Prostate gland (tissue), 2 donors: ENCODE data around the gene SCAPER. TPM values are rescaled to one million over a fixed set of nuclear protein-coding genes. Genes with fewer than 3 reads are reported as not detected.

Source experiments
- DNase-seq: peaks from one replicate; pipeline ENCODE4 v3.0.0-alpha.2; 2019; ENCODE audit warnings: low spot score
- H3K27ac ChIP-seq, 2 donors: fragments of 200-600 bp; sonication (generic); 2 replicates each; pipeline ENCODE4 v1.5.1; 2017 to 2019
- H3K27me3 ChIP-seq: fragments of 200-600 bp; sonication (generic); replicated peaks from 2 replicates; pipeline ENCODE4 v1.5.1; 2019; ENCODE audit not compliant: insufficient read depth
- H3K36me3 ChIP-seq, 2 donors: fragments of 200-600 bp; sonication (generic); 1 replicate in 1 of 2; 2 replicates in 1 of 2; pipeline versions ENCODE4 v1.5.1 to v1.8.1; 2017 to 2019
- H3K4me1 ChIP-seq: fragments of 200-600 bp; sonication (generic); replicated peaks from 2 replicates; pipeline ENCODE4 v1.5.1; 2019
- H3K4me3 ChIP-seq, 2 donors: fragments of 200-600 bp; sonication (generic); 2 replicates each; pipeline ENCODE4 v1.5.1; 2017 to 2019
- H3K9me3 ChIP-seq: fragments of 200-600 bp; sonication (generic); 2 replicates; pipeline ENCODE4 v1.5.1; 2017
- POLR2A ChIP-seq: fragments of 450-650 bp; IDR thresholded peaks from one replicate; pipeline ENCODE4 v1.6.1; 2016; ENCODE audit warnings: antibody characterized with exemption, mild to moderate bottlenecking
- POLR2AphosphoS5 ChIP-seq: sonication (generic); formaldehyde crosslinking; IDR thresholded peaks from one replicate; pipeline ENCODE4 v1.6.1; 2017; ENCODE audit warnings: antibody characterized with exemption
- WGBS: methylation state at CpG from one replicate; pipeline ENCODE4 v1.1.5; 2018; 5-methylcytosine and 5-hydroxymethylcytosine counted together
- intact Hi-C: fragments of 100-400 bp; cut with DNase I; formaldehyde crosslinking; loops from one replicate; pipeline ENCODE4 v1.14.2; 2022
- total RNA-seq, 2 donors: library from RNA; depleted of rRNA; stranded (reverse); fragments of >200 nt; gene quantifications; one replicate each; pipeline ENCODE4 v1.1.0, GENCODE V29; 2016
- TF ChIP-seq, protein P1 (sequence below), 4 experiments: fragments of 200-600 bp in 2 of 4; fragments of 450-650 bp in 2 of 4; sonication (generic) in 2 of 4; IDR thresholded peaks; 1 replicate in 3 of 4; 2 replicates in 1 of 4; pipeline ENCODE4 v1.5.1; 2016 to 2019; ENCODE audit warnings: antibody characterized with exemption in 4 of 4, mild to moderate bottlenecking in 2 of 4, moderate library complexity in 2 of 4

Gene SCAPER
- total RNA-seq, 2 donors from 2014 or later, result 19.1 to 38.9 TPM

DNA sequence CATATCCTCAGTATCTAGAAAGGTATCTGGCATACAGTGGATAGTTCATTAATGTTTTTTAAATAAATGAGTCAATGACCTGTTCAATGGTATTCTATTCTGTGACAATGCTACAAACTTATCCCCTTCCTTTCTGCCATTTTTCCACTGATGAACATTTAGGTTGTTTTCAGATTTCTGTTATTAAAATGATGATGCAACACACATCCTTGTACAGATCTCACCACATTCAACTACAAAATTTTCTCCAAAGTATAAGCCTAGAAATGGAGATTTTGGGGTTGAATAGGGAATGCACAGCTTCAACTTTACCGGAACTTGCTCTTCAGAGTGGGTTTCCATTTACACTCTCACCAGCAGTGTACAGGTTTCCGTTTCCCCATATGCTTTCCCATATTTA, 358.3 kb downstream of the SCAPER start:
- intact Hi-C loops, result no loop called here

DNA sequence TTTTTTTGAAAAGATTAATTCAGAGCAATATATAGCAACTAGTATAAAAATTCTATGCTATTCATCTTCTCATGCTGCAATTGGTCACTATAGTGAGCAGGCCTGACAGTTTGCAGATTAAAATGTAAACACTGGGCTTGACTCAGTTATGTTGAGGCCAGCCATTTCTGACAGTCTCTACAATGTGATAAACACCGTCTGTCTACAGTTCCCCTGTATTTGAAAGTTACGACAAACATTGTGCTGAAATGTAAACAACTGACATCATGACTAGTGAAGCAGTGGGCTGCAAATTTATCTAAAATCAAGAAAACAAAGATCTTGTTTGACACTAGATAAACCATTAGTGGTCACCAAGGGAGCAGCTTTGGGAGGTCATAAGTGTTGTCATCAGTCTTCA, 371.1 kb downstream of the SCAPER start:
- no peaks in the 10 kb centered on the region for H3K27me3 ChIP-seq
- WGBS, result 55% methylated on average over 2 of the region's 2 CpGs
- no peaks in the 10 kb centered on the region for H3K36me3 ChIP-seq
- intact Hi-C loops, result no loop called here
- H3K9me3 ChIP-seq, result no peaks in the 10 kb centered on the region
- H3K4me1 ChIP-seq, result no peaks in the 10 kb centered on the region
- no peak overlapping the region for H3K27ac ChIP-seq
- no peak overlapping the region for H3K4me3 ChIP-seq
- TF ChIP-seq POLR2AphosphoS5, result no peak
- TF ChIP-seq POLR2A, result no peak
- TF ChIP-seq, protein P1, sequence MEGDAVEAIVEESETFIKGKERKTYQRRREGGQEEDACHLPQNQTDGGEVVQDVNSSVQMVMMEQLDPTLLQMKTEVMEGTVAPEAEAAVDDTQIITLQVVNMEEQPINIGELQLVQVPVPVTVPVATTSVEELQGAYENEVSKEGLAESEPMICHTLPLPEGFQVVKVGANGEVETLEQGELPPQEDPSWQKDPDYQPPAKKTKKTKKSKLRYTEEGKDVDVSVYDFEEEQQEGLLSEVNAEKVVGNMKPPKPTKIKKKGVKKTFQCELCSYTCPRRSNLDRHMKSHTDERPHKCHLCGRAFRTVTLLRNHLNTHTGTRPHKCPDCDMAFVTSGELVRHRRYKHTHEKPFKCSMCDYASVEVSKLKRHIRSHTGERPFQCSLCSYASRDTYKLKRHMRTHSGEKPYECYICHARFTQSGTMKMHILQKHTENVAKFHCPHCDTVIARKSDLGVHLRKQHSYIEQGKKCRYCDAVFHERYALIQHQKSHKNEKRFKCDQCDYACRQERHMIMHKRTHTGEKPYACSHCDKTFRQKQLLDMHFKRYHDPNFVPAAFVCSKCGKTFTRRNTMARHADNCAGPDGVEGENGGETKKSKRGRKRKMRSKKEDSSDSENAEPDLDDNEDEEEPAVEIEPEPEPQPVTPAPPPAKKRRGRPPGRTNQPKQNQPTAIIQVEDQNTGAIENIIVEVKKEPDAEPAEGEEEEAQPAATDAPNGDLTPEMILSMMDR (IDR thresholded peaks at IDR 0.05), result no peak
- no peak for DNase-seq

More for the DNA sequence above, 358.3 kb downstream of the SCAPER start:
- DNase-seq, result no peak
- Histone ChIP-seq H3K4me3 (no peak overlapping the region), H3K36me3 (no peaks in the 10 kb centered on the region), H3K9me3 (no peaks in the 10 kb centered on the region), H3K27me3 (no peaks in the 10 kb centered on the region), H3K27ac (no peak overlapping the region), H3K4me1 (no peaks in the 10 kb centered on the region)
- 95% methylated on average over 2 of the region's 2 CpGs for WGBS
- TF ChIP-seq POLR2AphosphoS5 (no peak), POLR2A (no peak)
- TF ChIP-seq, protein P1 (IDR thresholded peaks at IDR 0.05), result no peak

DNA sequence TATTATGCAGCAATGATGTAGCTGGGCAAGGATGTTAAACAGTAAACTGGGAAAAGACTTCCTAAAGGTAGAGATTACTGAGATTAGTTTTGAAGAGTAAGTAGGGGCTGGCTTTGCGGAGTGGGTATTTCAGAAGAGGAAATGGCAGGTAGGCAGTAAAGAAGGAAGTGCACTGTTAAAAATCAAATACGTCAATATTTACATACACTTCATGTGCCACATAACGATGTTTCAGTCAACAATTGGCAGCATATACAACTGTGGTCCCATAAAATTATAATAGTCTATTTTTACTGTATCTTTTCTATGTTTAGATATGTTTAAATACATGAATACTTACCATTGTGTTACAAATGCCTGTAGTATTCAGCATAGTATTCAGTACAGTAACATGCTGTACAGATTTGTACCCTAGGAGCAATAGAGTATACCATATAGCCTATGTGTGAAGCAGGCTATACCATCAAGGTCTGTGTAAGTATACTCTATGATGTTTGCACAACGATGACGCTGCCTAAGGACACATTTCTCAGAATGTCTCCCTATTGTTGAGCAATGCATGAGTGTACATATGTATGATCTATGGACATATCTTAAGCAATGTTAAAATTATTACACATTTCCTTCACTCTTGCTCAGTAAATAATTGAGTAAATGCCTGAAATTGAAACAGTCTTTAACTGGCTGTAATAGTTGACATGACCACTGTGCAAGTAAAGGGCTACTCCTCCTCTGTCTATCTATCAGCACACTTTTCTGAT, 371.9 kb downstream of the SCAPER start:
- H3K27me3 ChIP-seq, result no peaks in the 10 kb centered on the region
- no peak overlapping the region for H3K4me3 ChIP-seq
- intact Hi-C loops, result no loop called here
- H3K36me3 ChIP-seq, result no peaks in the 10 kb centered on the region
- TF ChIP-seq POLR2AphosphoS5 (peak; percentile 60), POLR2A (no peak)
- TF ChIP-seq, protein P1 (IDR thresholded peaks at IDR 0.05), result no peak
- no peaks in the 10 kb centered on the region for H3K9me3 ChIP-seq
- no peaks in the 10 kb centered on the region for H3K4me1 ChIP-seq
- no peak overlapping the region for H3K27ac ChIP-seq
- no peak for DNase-seq
- WGBS, result 47% methylated on average over 5 of the region's 5 CpGs

DNA sequence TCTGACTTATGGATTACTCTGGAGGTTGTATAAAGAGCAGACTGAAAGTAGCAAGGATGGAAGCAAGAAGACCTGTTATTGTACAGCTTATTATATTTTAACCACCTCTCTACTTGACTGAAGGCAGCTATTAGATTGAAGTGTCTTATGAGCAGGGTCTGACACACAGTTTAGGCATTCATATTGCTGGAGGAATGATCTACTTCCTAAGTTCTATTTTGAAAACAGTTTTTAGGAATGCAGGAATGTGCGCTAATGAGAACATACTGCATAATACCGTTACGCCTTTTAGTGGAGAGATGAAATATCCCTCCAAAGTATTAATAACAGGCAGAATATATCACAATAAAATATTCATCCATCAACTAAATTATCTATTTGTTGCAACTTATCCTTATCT, 375.2 kb downstream of the SCAPER start:
- Histone ChIP-seq H3K36me3 (no peaks in the 10 kb centered on the region), H3K4me1 (no peaks in the 10 kb centered on the region), H3K27ac (no peak overlapping the region), H3K4me3 (no peak overlapping the region), H3K9me3 (no peaks in the 10 kb centered on the region), H3K27me3 (no peaks in the 10 kb centered on the region)
- 98% methylated on average over 3 of the region's 3 CpGs for WGBS
- TF ChIP-seq POLR2A, result no peak
- TF ChIP-seq POLR2AphosphoS5, result no peak
- TF ChIP-seq, protein P1 (IDR thresholded peaks at IDR 0.05), result no peak
- intact Hi-C loops, result no loop called here
- DNase-seq, result no peak

DNA sequence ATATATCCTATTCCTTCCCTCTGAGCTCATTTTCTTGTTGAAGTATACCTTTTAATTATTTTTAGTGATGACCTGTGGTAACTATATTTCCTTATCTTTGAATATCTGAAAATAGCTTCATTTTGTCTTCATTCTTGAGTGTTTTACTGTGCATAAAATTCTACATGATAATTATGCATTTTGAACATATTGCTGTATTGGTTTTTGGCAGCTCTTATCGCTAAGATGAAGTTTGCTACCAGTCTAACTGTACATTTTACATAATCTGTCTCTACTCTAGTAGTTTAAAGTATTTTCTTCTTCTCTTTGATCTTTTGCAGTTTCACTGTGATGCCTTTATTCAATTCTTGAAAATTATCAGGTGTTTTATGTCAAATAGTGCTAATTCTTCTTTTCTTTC, 379.0 kb downstream of the SCAPER start:
- no peaks in the 10 kb centered on the region for H3K9me3 ChIP-seq
- WGBS, result 100% methylated on average over 1 of the region's 1 CpG
- no peaks in the 10 kb centered on the region for H3K27me3 ChIP-seq
- no peak overlapping the region for H3K27ac ChIP-seq
- no peaks in the 10 kb centered on the region for H3K4me1 ChIP-seq
- no peaks in the 10 kb centered on the region for H3K36me3 ChIP-seq
- DNase-seq, result no peak
- H3K4me3 ChIP-seq, result no peak overlapping the region
- intact Hi-C loops, result no loop called here
- TF ChIP-seq POLR2AphosphoS5 (no peak), POLR2A (no peak)
- TF ChIP-seq, protein P1 (IDR thresholded peaks at IDR 0.05), result no peak
